Hematopoietic multipotent progenitor cell treated with erythropoietin and hydrocortisone succinate and interleukin-3 and kit ligand, for 6 days (in vitro differentiated cells): ENCODE measurements around the gene KHSRP.
"Not testable (repeated sequence)": the region's sequence is repeated elsewhere in the genome, so short reads cannot be mapped to it uniquely, and the experiment has no call there.

Source experiments
- DNase-seq: peaks from one replicate; pipeline ENCODE4 v3.0.0-alpha.2; 2015

The KHSRP gene

DNA sequence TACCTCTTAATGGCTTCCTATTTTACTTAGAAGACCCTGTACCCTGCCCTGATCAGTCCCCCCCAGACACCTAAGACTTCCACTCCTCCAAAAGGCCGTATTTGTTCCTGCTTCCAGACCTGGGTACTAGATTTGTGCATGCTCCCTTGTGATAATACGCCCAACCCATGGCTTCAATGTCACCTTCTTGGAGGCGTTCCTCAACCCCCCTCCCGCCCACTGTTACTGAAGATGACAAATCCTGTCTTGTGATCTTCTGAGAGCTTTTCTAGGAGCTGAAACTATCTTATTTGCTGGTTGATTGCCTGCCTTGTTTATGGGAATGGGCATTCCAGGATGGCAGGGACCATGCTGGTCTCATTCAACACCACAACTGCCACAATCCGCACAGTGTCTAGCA, 25.6 kb upstream of the KHSRP start:
- no peak for DNase-seq

DNA sequence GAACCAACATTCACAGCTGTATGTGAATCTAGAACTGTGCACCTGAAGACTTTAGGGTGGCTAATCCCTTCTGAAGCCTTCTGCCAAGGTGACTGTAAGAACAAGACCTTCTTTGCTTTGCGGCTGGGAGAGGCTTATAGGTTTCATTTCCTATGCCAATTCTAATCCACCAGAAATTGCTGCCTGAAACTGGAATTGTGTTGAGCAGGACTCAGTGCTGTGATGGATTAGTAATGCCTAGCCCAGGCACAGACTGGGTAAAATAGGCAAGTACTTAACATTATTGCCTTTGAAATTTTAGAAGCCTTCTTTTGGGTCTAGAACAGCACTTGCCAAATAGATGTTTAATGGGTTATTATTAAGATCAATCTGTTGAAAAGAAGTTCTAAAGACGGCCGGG, 23.4 kb upstream of the KHSRP start:
- no peak for DNase-seq

DNA sequence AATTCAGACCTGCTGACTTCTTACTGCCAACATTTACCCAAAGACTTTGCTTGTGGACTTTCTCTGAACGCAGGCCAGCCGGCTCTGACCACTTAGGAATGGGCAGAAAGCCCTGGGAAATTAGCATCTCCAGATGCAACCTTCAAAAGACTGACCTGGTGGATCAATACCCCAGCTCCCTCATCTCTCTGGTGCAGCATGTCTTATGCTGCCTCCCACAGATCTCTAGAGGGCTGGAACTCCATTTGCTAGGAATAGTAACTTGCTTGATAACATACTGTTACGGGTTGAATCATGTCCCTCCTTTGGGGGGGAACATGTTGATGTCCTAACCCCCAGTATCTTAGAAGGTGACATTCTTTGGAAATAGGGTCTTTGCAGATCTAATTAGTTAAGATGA, 21.8 kb upstream of the KHSRP start:
- DNase-seq: no peak

DNA sequence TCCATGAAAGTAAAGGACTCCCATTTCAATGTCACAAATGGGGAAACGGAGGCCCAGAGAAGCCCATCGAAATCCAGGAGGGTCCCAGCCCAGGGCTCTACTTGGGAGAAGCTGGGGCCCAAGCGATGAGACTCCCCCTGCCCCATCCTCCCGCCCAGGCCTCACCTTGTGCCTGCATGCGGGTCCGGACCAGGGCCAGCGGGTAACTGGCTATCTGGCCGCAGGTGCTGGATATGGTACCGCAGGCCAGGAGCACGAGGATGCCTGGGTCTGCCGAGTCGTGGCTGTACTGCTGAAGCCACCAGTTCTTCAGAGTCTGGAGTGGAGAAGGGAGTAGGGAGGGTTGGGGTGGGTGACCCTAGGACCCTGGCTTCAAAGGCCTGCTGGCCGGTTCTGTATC, 19.4 kb upstream of the KHSRP start:
- no peak for DNase-seq

DNA sequence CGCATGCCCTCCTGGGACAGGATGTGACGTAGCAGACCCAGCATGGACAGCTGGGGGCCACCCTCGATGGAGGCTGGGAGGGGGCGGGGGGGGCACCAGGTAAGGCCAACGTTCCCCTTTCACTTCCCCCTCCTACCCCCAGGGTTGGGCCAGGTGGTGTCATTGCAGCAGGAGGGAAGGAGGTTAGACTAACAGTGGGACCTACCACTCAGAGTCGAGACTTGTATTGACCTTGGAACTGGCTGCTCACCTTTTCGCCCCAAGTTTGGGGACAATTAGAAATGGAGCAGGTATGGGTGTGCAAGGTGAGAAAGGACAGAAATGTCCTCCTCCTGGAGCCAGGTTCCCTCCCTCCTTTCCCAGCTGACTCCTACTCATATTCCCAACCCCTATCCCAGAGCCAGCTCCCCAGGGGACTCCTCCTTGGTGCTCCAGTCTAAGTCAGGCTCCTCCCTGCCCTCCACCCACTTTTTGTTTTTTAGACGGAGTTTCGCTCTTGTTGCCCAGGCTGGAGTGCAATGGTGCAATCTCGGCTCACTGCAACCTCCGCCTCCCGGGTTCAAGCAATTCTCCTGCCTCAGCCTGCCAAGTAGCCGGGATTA, 17.6 kb upstream of the KHSRP start:
- no peak for DNase-seq

DNA sequence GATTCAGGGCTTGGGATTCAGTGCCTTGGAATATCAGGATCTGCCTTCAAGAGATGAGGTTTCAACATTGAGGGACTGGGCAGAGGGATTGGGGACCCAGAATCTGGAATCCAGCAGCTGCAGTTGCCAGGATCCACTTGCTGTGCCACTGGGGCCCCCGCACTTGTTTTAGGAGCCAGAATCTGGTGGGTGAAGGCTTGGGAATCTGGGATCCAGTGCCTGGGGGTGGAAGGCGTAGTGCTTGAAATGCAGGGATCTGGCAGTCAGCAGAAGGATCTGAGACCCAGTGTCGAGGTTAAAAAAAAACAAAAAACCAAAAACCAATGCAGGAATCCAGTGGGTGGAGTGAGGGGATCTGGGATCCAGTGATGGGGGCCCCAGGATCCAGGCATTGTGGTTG, 16.3 kb upstream of the KHSRP start:
- no peak for DNase-seq

DNA sequence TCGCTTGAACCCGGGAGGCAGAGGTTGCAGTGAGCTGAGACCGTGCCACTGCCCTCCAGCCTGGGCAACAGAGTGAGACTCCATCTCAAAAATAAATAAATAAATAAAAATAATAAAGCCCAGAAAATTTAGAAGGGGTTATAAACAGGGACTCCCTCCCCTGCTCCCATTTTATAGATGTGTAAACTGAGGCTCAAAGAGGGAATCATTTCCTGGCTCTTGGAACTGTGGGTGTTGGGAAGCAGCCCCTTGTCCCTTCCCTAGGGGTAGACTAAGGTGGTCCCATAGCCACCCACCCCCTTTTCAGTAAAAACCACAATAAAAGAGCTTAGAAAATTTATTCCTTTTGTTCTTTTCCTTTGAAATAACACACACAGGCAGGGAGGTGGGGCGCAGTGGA, 15.1 kb upstream of the KHSRP start:
- DNase-seq: no peak

DNA sequence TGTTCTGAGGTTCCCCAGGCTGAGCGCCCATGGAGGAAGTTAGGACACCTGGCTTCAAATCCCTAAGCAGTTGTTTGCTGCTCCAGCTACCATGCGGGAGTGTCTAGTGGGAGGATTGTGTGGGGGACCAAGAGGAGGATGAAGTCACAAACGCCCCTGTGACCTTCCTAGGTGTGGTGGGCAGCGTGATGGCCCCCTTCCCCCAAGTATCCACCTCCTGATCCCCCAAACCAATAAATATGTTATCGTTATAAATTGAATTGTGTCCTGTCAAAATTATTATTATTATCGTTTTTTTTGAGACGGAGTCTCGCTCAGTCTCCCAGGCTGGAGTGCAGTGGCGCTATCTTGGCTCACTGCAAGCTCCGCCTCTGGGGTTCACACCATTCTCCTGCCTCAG, 9.1 kb upstream of the KHSRP start, which contains the start of gene SLC25A41:
Gene SLC25A41 (minus strand): TSS at position 101 of the 400 bp plus-strand sequence. CDS start 70 bp downstream, at position 31.
- DNase-seq: no peak

DNA sequence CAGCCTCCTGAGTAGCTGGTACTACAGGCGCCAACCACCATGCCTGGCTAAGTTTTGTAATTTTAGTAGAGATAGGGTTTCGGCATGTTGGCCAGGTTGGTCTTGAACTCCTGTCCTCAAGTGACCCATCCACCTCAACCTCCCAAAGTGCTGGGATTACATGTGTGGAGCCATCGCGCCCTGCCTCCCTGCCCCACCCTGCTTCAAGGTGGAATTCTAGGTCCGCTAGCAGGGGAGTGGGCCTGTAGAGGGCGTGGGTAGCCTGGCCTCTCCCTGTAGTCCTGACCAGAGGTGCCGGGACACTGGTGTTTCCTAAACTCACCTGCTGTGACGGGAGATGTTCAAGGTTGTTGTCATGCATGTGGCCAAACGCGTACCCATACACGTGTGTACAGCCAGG, 8.6 kb upstream of the KHSRP start:
- no peak for DNase-seq

DNA sequence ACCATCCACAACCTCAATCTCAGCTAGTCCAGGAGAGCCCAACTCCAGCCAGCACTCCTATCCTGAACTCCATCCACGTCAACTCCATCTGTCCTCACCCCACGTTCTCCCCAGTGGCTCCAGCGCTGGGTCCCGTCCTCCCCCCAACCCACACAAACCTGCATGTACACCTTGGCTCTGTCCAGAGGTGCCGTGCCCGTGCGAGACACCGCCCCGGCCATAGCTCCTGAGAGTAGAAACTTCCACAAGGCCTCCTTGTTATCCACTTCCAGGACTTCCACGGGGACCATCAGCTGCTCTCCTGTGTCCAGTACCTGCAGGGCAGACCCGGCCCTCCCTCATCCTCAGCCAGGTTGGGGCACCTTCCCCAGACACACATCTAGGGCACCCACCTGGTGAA, 7.3 kb upstream of the KHSRP start:
- no peak for DNase-seq

DNA sequence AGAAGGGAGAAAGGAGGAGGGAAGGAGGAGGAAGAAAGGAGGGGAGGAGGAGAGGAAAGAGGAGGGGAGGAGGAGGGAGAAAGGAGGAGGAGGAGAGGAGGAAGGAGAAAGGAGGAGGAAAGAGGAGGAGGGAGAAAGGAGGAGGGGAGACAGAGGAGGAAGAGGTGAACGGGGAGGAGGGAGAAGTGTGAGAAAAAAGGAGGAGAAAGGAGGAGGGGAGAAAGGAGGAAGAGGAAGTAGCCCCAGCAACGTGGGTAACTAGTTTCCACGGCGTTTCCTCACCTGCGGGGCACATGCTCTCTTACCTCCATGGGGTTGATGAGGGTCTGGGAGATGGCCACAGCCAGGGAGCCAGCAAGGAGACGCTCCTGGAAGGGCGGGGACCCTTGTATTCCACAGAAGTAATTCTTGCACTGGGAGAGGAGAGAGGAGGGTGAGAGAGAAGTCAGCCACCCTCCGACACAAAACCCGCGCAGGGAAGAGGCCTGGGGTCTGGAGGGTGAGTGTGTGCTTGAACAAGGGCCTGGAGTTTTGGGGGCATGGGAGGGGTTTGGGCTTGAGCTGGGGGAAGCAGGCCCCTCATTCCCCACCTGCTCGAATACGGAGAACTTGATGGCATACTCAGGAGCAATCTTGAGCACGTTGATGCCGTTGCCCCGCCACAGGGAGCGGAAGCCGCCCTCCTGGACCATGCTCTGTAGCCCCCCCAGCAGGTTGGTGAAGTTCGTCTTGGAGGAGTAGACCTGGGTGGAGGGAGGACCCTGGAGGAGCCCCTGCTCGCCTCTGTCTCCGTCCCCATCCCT, 5.0 kb upstream of the KHSRP start:
- no peak for DNase-seq

DNA sequence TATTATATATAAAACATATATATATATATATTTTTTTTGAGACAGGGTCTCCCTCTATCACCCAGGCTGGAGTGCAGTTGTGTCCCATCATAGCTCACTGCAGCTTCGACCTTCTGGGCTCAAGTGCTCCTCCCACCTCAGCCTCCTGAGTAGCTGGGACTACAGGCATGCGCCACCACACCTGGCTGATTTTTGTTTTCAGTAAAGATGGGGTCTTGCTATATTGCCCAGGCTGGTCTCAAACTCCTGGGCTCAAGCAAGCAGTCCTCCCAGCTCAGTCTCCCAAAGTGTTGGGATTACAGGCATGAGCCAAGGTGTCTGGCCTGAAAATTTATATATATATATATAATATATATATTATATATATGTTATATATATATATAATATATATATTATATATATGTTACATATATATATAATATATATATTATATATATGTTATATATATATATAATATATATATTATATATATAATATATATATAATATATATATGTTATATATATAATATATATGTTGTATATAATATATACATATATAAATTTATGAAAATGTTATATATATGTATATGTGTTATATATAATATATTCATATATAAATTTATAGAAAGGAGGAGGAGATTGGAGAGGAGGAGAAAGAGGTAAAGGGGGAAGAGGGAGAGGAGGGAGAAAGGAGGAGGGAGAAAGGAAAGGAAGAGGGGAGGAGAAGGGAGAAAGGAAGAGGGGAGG, 4.2 kb upstream of the KHSRP start:
- not testable (repeated sequence) for DNase-seq

DNA sequence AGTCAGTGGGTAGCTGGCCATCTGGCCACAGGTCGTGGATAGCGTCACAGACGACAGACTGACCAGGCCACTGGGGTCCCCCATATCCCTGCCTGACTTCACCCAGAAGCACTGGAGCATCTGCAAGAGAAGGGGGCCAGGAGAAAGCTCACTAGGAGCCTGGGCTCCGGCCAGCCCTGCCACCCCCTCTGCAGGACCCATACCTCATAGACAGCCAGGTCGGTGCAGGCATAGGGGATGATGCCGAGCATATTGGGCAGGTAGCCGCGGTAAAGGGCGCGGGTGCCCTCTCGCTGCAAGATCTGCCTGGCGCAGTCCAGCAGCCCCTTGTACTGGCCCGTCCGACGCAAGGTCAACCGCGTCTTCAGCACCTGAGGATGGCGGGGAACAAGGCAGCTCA, 2.5 kb upstream of the KHSRP start:
- no peak for DNase-seq

DNA sequence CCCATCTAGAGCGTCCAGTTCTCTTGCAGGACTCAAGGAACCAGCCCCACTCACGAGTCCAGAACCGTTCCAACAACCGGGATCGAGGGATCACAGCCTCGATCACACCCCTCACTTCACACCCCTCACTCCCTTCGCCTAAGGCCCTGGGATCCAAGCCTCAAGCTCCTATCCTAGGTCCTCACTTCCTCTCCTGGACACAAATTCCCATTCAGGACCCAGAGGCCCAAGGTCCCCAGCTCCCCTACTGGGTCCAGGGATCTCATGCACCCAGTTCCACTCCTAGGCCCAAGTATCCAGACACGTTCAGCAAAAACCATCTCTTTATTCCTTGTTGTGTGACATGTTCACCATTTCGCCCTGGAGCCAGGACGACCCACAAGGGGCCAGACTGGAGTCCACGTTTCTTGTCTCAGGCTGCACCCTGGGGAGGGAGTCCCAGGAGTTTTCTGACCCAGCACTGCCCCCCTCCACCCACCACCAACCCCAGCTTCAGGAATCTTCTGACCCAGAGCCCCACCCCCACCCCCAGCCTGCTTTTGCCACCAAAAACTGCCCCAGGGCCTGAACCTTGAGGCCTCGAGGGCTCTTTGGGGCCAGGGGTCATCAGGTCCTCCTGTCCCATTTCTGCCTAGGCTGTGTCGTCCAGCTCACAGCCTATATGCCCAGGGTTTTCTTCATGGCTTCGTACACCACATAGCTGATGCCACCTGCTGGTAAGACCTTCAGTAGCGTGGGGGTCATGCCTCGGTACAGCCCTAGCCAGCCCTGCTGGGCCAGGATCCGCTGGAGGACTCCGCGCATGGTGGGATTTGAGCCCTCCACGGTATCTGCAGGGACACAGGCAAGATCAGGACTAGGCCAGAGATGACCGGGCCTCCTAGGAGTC, 1.4 kb upstream of the KHSRP start:
- peak; percentile 48 for DNase-seq

DNA sequence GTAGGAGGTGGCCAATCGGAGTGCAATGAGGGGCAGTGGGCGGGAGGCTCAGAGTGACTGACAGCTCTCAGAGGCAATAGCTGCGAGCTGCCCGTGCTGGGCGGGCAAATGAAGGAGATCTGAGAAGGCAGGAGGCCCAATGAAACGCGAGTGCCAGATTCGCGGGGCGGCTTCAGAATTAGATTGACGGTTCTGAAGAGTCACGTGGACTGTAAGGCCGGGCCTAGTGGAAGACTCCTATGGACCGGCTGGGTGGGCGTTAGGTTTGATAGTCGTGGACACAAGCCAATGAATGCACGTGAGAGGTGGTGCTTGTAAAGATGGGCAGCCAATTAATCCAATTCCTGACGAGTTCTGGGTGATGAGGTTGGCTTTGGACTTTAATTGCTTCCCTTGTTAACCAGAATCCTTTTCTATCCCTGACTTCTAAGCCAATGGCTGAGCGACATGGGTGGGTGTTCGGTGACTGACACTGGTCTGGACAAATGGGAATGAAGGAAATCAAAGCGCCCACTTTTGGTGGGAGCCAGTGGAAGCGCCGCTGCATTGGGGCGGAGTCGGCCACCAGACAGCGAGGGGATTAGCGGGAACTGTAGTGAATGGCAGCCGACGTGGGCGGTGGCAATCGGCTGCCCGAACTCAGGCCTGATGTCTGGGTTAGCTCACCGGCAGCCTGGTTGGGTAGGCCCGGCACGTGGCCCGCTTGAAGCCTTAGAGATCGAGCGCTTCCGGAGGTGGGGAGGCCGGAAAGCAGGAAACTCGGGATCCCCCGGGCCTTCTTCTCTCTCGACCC, 524 bp upstream of the KHSRP start:
- DNase-seq: peak; percentile 100

DNA sequence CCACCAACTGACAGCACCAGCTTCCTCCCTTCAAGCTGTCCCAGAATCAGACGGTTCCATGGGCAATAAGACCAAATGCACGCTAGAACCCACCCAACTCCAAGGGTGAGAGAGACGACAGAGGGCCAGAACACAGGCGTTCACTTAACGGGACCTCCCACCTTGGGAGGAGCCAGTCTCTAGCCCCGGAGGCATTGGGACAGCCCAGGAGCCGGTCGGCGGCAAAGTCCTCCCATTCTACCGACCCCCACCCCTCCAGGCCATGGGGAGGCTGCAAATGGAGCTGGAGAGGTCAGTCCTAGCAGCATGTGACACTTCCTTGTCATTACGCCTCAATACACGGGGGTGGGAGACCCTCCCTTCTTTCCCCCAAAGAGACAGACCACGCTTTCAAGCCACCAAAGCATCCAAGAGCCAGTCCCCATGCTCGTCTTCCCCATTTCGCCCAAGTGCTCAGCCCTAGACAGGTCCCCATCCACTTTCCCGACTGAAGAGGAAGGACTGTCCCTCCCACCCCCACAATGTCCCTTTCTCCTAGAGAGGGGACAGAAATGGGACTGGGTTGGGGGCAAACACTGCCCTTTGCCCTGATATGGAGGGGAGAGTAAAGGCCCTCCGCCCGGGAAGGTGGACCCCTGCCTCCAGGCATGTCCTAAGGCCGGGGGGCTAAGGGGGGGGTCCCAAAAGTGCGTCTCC, 964 bp downstream of the KHSRP start:
- peak; percentile 85 for DNase-seq

DNA sequence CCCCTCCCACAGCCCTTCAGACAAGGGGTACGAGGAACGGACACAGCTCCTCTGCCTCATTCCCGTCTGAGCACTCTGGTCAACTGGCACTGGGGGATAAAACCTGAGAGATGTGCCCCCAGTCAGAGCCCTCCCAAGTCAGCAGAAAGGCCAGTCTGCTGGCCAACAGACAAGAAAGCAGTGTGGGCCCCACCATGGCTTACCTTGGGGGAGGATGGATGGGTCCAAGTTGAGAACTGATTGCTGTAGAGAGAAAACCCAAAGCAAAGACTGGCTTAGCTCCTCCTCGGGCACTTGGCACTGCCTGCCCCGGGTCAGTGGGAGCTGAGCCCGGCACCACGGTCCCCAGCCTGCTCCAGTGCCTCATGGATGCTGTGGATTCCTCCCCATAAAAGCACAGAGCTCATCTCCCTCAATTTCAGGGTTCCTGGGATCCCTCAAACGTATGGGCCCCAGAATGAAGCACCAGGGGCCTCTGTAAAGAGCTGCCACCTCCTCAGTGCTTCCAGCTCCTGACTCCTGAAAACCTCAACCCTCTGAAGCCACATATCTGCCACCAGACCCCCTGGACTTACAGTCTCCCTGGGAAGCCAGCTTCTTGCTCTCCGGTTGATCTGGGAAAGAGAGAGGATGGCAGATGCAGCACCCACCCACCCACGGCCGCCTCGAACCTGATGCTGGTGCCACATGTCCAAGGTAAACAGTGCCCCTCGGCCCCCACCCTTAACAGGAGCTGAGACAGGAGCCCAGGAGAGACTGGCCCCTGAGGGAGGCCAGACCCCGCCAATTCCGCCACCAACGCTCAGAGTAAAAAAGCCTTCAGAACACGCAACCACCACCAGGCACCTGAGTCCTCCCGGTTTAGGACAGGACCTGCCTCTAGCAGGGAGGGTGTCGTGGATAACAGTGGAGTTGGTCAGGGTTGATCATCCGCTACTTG, 3.3 kb downstream of the KHSRP start:
- DNase-seq: no peak

DNA sequence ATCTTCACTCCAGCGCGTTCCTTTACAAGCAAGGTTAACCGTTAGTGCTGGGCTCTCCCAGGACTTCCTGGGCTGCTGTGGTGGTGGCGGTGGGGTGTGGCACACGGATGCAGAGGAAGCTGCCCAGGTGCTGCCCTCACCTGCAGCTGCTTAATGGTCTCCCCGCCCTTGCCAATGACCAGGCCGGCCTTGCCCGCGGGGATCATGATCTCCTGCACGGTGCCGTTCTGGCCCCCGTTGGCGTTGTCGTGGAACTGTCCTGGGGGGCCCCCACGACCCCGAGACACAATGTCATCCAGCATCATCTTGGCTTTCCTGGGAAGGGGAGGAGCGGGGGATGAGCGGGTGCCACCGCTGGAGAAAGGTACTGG, 6.1 kb downstream of the KHSRP start:
- DNase-seq: no peak

DNA sequence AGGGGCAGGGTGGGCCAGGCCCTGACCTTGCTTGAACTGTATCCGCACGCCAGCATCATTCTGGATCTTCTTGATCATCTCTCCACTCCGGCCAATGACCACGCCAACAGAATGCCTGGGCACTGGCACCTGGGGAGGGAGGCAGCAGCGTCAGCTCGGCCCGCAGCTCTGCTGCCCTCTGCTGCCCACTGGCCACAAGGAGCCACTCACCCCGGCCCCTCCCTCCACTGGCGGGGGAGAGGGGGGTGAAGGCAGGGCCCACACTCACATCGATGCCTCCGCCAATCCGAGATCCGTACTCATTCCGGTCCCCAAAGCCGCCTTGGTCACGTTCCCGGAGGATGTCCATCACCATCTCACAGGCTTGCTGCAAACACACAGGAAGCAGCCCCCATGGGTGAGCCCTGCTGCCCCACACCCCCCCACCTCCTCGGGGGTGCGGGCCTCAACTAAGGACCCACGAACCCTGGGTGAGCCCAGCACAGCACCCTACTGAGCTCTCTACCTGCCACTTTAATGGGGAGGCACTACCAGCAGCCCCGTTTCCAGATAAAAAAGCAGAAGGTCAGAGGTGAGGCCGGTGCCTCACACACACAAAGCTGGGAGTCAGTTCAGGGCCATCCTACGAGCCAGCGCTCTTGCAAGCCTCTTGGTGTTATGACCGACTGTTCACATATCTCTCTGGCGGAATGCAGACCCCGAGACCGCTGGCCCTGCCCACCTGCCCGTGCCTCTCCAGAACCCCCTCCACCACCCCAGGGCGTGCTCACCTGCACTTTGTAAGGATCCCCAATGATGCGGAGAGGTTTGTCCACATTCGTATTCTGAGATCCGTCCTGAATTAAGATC, 6.7 kb downstream of the KHSRP start:
- DNase-seq: no peak
